ENCODE results near the gene MAP1A.

- TF ChIP-seq EZH2 (conservative IDR thresholded peaks at IDR 0.05; ENCODE audit: low read depth, low read length), result no peak
- no peak for TF ChIP-seq RFX1 (IDR thresholded peaks at IDR 0.05)
- TF ChIP-seq TEF (CRISPR knock-in tag; IDR thresholded peaks at IDR 0.05), result no peak
- TF ChIP-seq EP300 (IDR thresholded peaks at IDR 0.05; ENCODE audit: low read depth in 2 of 2, low read length in 2 of 2), result no peak
- no peak for TF ChIP-seq EP300 (CRISPR knock-in tag; IDR thresholded peaks at IDR 0.05; ENCODE audit: borderline replicate concordance)
- no peak for TF ChIP-seq ZNF761 (CRISPR knock-in tag; conservative IDR thresholded peaks at IDR 0.05)
- TF ChIP-seq GABPB1 (CRISPR knock-in tag; IDR thresholded peaks at IDR 0.05), result no peak
- TF ChIP-seq ZNF614 (CRISPR knock-in tag; IDR thresholded peaks at IDR 0.05; ENCODE audit: borderline replicate concordance), result no peak
- TF ChIP-seq SNAPC2 (CRISPR knock-in tag; IDR thresholded peaks at IDR 0.05), result no peak
- no peak for TF ChIP-seq ZZZ3 (CRISPR knock-in tag; IDR thresholded peaks at IDR 0.05; ENCODE audit: borderline replicate concordance)
- no peak for TF ChIP-seq ZNF281 (CRISPR knock-in tag; IDR thresholded peaks at IDR 0.05; ENCODE audit: borderline replicate concordance)
Observed at GRCh38 chr15:43538091-43538490, 20.7 kb downstream of the MAP1A start.

All from HepG2 (cell line).